Thoracic aorta (tissue), 2 donors: ENCODE measurements around the gene HMGCL. TPM values are rescaled to one million over a fixed set of nuclear protein-coding genes. Genes with fewer than 3 reads are reported as not detected.
"Not testable (repeated sequence)": the region's sequence is repeated elsewhere in the genome, so short reads cannot be mapped to it uniquely, and the experiment has no call there.

Experiments
- ATAC-seq: fragments of 150-250 bp; one replicate; pipeline ENCODE4 v1.8.0; 2017; ENCODE audit warnings: low read depth; ENCODE audit not compliant: insufficient number of reproducible peaks, low FRiP score
- DNase-seq: peaks from one replicate; pipeline ENCODE4 v3.0.0-alpha.2; 2020; ENCODE audit warnings: low spot score
- H3K27ac ChIP-seq, 2 donors: fragments of 200-600 bp; sonication (generic); 1 replicate in 1 of 2; 2 replicates in 1 of 2; pipeline ENCODE4 v1.5.1; 2016; ENCODE audit warnings: mild to moderate bottlenecking in 2 of 2, moderate library complexity in 2 of 2
- H3K27me3 ChIP-seq: fragments of 200-600 bp; sonication (generic); replicated peaks from 2 replicates; pipeline ENCODE4 v1.6.0; 2016; ENCODE audit warnings: mild to moderate bottlenecking; ENCODE audit not compliant: insufficient read depth
- H3K36me3 ChIP-seq: fragments of 200-600 bp; sonication (generic); one replicate; pipeline ENCODE4 v1.5.1; 2016
- H3K4me1 ChIP-seq, 2 donors: fragments of 200-600 bp; sonication (generic); 1 replicate in 1 of 2; 2 replicates in 1 of 2; pipeline versions ENCODE4 v1.5.1 to v1.6.0; 2016; ENCODE audit warnings: low read depth in 2 of 2, mild to moderate bottlenecking in 1 of 2; ENCODE audit not compliant: control insufficient read depth in 1 of 2
- H3K4me3 ChIP-seq: fragments of 200-600 bp; sonication (generic); 2 replicates; pipeline ENCODE4 v1.5.1; 2016; ENCODE audit warnings: mild to moderate bottlenecking
- H3K9me3 ChIP-seq: fragments of 200-600 bp; sonication (generic); 2 replicates; pipeline ENCODE4 v1.5.1; 2016
- CTCF ChIP-seq: fragments of 200-600 bp; sonication (generic); IDR thresholded peaks from one replicate; pipeline ENCODE4 v1.5.1; 2019; ENCODE audit warnings: antibody characterized with exemption
- total RNA-seq, 2 donors: library from RNA; depleted of rRNA; stranded (reverse); fragments of >200 nt; gene quantifications; one replicate each; pipeline versions ENCODE4 v1.1.0 to v1.2.3, GENCODE V29; 2016

The HMGCL gene
- total RNA-seq, 2 donors from 2014 or later, result 27.6 to 31.7 TPM

GRCh38 chr1:23805025-23805424 lies 20.2 kb downstream of the HMGCL start:
- no peak for TF ChIP-seq CTCF
- no peaks in the 10 kb centered on the region for H3K9me3 ChIP-seq
- peaks cover 3% of the 10 kb centered on the region for H3K36me3 ChIP-seq
- peaks cover 3 to 10% of the 10 kb centered on the region in 2 donors for H3K4me1 ChIP-seq
- no peak overlapping the region for H3K27ac ChIP-seq
- no peaks in the 10 kb centered on the region for H3K27me3 ChIP-seq
- DNase-seq, result no peak
- no peak overlapping the region for H3K4me3 ChIP-seq
- no peak for ATAC-seq

- no peaks in the 10 kb centered on the region for H3K9me3 ChIP-seq
- H3K36me3 ChIP-seq, result peaks cover 3% of the 10 kb centered on the region
- H3K27me3 ChIP-seq, result no peaks in the 10 kb centered on the region
- peaks cover 3 to 17% of the 10 kb centered on the region in 2 donors for H3K4me1 ChIP-seq
- DNase-seq (no peak), ATAC-seq (no peak)
- no peak overlapping the region for H3K27ac ChIP-seq
- no peak overlapping the region for H3K4me3 ChIP-seq
- no peak for TF ChIP-seq CTCF
These were observed 20.9 kb downstream of the HMGCL start for GRCh38 chr1:23804183-23804835.

- ATAC-seq, result no peak
- no peak for TF ChIP-seq CTCF
- no peaks in the 10 kb centered on the region for H3K27me3 ChIP-seq
- H3K4me3 ChIP-seq, result no peak overlapping the region
- no peak overlapping the region for H3K27ac ChIP-seq
- DNase-seq, result no peak
- H3K9me3 ChIP-seq, result no peaks in the 10 kb centered on the region
- H3K4me1 ChIP-seq, result peaks cover 3 to 23% of the 10 kb centered on the region in 2 donors
- peaks cover 3% of the 10 kb centered on the region for H3K36me3 ChIP-seq
These were observed 21.6 kb downstream of the HMGCL start for GRCh38 chr1:23803674-23804073.

- ATAC-seq, H3K4me3 ChIP-seq, H3K9me3 ChIP-seq, DNase-seq, H3K36me3 ChIP-seq, H3K27ac ChIP-seq, H3K27me3 ChIP-seq: not testable (repeated sequence)
- peaks cover 3 to 23% of the 10 kb centered on the region in 2 donors for H3K4me1 ChIP-seq
These were observed 22.4 kb downstream of the HMGCL start for GRCh38 chr1:23802809-23803342.

GRCh38 chr1:23801876-23802275 lies 23.4 kb downstream of the HMGCL start:
- H3K4me3 ChIP-seq, result no peak overlapping the region
- TF ChIP-seq CTCF, result no peak
- H3K9me3 ChIP-seq, result no peaks in the 10 kb centered on the region
- no peak overlapping the region for H3K27ac ChIP-seq
- DNase-seq, result no peak
- H3K36me3 ChIP-seq, result peaks cover under 1% of the 10 kb centered on the region
- H3K27me3 ChIP-seq, result no peaks in the 10 kb centered on the region
- H3K4me1 ChIP-seq, result peaks cover 3 to 23% of the 10 kb centered on the region in 2 donors
- no peak for ATAC-seq
